SK-N-SH (cell line): ENCODE data around the gene DCP1B. TPM values are rescaled to one million over a fixed set of nuclear protein-coding genes. Genes with fewer than 3 reads are reported as not detected.

Experiments
- CTCF ChIA-PET: fragments of 300-600, 350-600 bp; formaldehyde crosslinking; extraction: SDS; loops from one replicate; lab custom pipeline; 2021; lab: Yijun Ruan, JAX
- POLR2A ChIA-PET: fragments of 350-600 bp; sonication (Branson Sonifier 250); formaldehyde crosslinking; extraction: SDS; loops from one replicate; lab custom pipeline; 2020; ENCODE audit warnings: antibody characterized with exemption, inconsistent platforms; lab: Yijun Ruan, JAX
- DNase-seq: peaks from one replicate; pipeline ENCODE4 v3.0.0; 2012
- H2AFZ ChIP-seq: fragments of 200-600 bp; sonication (generic); 2 replicates; pipeline ENCODE4 v1.8.1; 2016; ENCODE audit warnings: antibody characterized with exemption, mild to moderate bottlenecking, low read depth
- H3F3A ChIP-seq: fragments of 200-600 bp; sonication (generic); replicated peaks from 2 replicates; pipeline ENCODE3; 2016; ENCODE audit warnings: antibody characterized with exemption, mild to moderate bottlenecking; ENCODE audit not compliant: insufficient read depth
- H3K27ac ChIP-seq, 2 experiments: fragments of 200-500 bp in 1 of 2; fragments of 200-600 bp in 1 of 2; sonication (Bioruptor generic) in 1 of 2; sonication (generic), shearing (Covaris generic) in 1 of 2; 2 replicates each; pipeline versions ENCODE4 v1.5.1 to v1.6.1; 2014 to 2016; ENCODE audit warnings: low read depth in 2 of 2, inconsistent platforms in 1 of 2, low read length in 1 of 2, mild to moderate bottlenecking in 1 of 2, mixed read lengths in 1 of 2
- H3K27me3 ChIP-seq: fragments of 200-600 bp; sonication (generic), shearing (Covaris generic); 2 replicates; pipeline ENCODE4 v1.6.1; 2016; ENCODE audit warnings: mixed run types; ENCODE audit not compliant: insufficient read depth
- H3K36me3 ChIP-seq, 2 experiments: fragments of 200-500 bp in 1 of 2; fragments of 200-600 bp in 1 of 2; sonication (Bioruptor generic) in 1 of 2; sonication (generic) in 1 of 2; replicated peaks in 1 of 2; 2 replicates each; pipeline versions ENCODE3 to v1.5.1; 2014 to 2016; ENCODE audit warnings: low read length in 1 of 2, mild to moderate bottlenecking in 1 of 2; ENCODE audit not compliant: insufficient read depth in 2 of 2, control insufficient read depth in 1 of 2
- H3K4me1 ChIP-seq, 2 experiments: fragments of 200-500 bp in 1 of 2; fragments of 200-600 bp in 1 of 2; sonication (Bioruptor generic) in 1 of 2; sonication (generic), shearing (Covaris generic) in 1 of 2; 2 replicates each; pipeline versions ENCODE4 v1.5.1 to v1.6.1; 2014 to 2016; ENCODE audit warnings: low read depth in 1 of 2, low read length in 1 of 2, mixed run types in 1 of 2; ENCODE audit not compliant: insufficient read depth in 2 of 2, control insufficient read depth in 1 of 2
- H3K4me2 ChIP-seq: fragments of 200-600 bp; sonication (generic), shearing (Covaris generic); 2 replicates; pipeline ENCODE4 v1.6.1; 2017; ENCODE audit warnings: mixed run types
- H3K4me3 ChIP-seq, 2 experiments: fragments of 200-500 bp in 1 of 2; fragments of 200-600 bp in 1 of 2; sonication (Bioruptor generic) in 1 of 2; sonication (generic), shearing (Covaris generic) in 1 of 2; 2 replicates each; pipeline versions ENCODE4 v1.5.1 to v1.8.1; 2014 to 2016; ENCODE audit warnings: low read depth in 2 of 2, inconsistent platforms in 1 of 2, low read length in 1 of 2, mild to moderate bottlenecking in 1 of 2, mixed read lengths in 1 of 2, moderate library complexity in 1 of 2
- H3K79me2 ChIP-seq: fragments of 200-600 bp; sonication (generic); 2 replicates; pipeline ENCODE4 v1.8.1; 2017; ENCODE audit warnings: mild to moderate bottlenecking; ENCODE audit not compliant: insufficient read depth
- H3K9ac ChIP-seq: fragments of 200-600 bp; sonication (generic); 2 replicates; pipeline ENCODE4 v1.6.1; 2017; ENCODE audit warnings: mixed run types
- H3K9me2 ChIP-seq: fragments of 200-600 bp; sonication (generic); 2 replicates; pipeline ENCODE4 v1.6.1; 2017; ENCODE audit warnings: mixed run types
- H3K9me3 ChIP-seq: fragments of 200-600 bp; sonication (generic); 2 replicates; pipeline ENCODE4 v1.6.1; 2017; ENCODE audit warnings: mixed run types, mild to moderate bottlenecking, moderate library complexity
- H4K20me1 ChIP-seq: fragments of 200-600 bp; sonication (generic); 2 replicates; pipeline ENCODE4 v1.6.1; 2017; ENCODE audit warnings: mild to moderate bottlenecking, mixed run types; ENCODE audit not compliant: insufficient read depth
- EP300 ChIP-seq, 2 experiments: IDR thresholded peaks; 2 replicates each; pipeline versions ENCODE4 v1.4.0 to v1.6.1; 2012; ENCODE audit warnings: borderline replicate concordance in 1 of 2, low read depth in 1 of 2, low read length in 1 of 2
- EZH2phosphoT487 ChIP-seq: fragments of 200-600 bp; sonication (generic); IDR thresholded peaks from 2 replicates; pipeline ENCODE4 v1.6.1; 2017; ENCODE audit warnings: low read depth, mixed run types, mild to moderate bottlenecking, antibody characterized with exemption, moderate library complexity, borderline replicate concordance
- FOSL2 ChIP-seq: IDR thresholded peaks from 2 replicates; pipeline ENCODE4 v1.4.0; 2012; ENCODE audit warnings: low read depth, mild to moderate bottlenecking, moderate library complexity, borderline replicate concordance
- FOXM1 ChIP-seq: IDR thresholded peaks from 2 replicates; pipeline ENCODE4 v1.4.0; 2012; ENCODE audit warnings: low read depth, mild to moderate bottlenecking
- MEF2A ChIP-seq: IDR thresholded peaks from 2 replicates; pipeline ENCODE4 v1.4.0; 2012; ENCODE audit warnings: low read depth, borderline replicate concordance
- MXI1 ChIP-seq: IDR thresholded peaks from 2 replicates; pipeline ENCODE4 v1.6.1; 2012; ENCODE audit warnings: mild to moderate bottlenecking, low read depth, low read length, improper control_type of control experiment
- NRF1 ChIP-seq: IDR thresholded peaks from 2 replicates; pipeline ENCODE4 v1.6.1; 2012; ENCODE audit warnings: low read depth, mild to moderate bottlenecking, low read length
- POLR2AphosphoS5 ChIP-seq: IDR thresholded peaks from 2 replicates; pipeline ENCODE4 v1.6.1; 2012; ENCODE audit warnings: low read depth, low read length
- RCOR1 ChIP-seq: fragments of 150-350 bp; IDR thresholded peaks from 2 replicates; pipeline ENCODE4 v1.6.1; 2017; ENCODE audit warnings: antibody characterized with exemption, low read length
- RXRA ChIP-seq: IDR thresholded peaks from 2 replicates; pipeline ENCODE4 v1.4.0; 2012; ENCODE audit warnings: low read depth, mild to moderate bottlenecking, borderline replicate concordance
- SIN3A ChIP-seq: IDR thresholded peaks from 2 replicates; pipeline ENCODE4 v1.6.1; 2012; ENCODE audit warnings: low read depth, mild to moderate bottlenecking, low read length, moderate library complexity, borderline replicate concordance
- SMC3 ChIP-seq: IDR thresholded peaks from 2 replicates; pipeline ENCODE4 v1.6.1; 2012; ENCODE audit warnings: low read depth, low read length, improper control_type of control experiment
- TAF1 ChIP-seq: IDR thresholded peaks from 2 replicates; pipeline ENCODE4 v1.6.1; 2012; ENCODE audit warnings: low read depth, mild to moderate bottlenecking, low read length, moderate library complexity, borderline replicate concordance
- TCF12 ChIP-seq: IDR thresholded peaks from 2 replicates; pipeline ENCODE4 v1.4.0; 2012
- TEAD4 ChIP-seq: IDR thresholded peaks from 2 replicates; pipeline ENCODE4 v1.4.0; 2012; ENCODE audit warnings: mild to moderate bottlenecking, borderline replicate concordance; ENCODE audit not compliant: insufficient read depth
- WGBS: methylation state at CpG from one replicate; pipeline ENCODE4 v1.1.6; 2017; ENCODE audit warnings: low lambda C conversion rate; 5-methylcytosine and 5-hydroxymethylcytosine counted together
- polyA plus RNA-seq, 3 experiments: library from polyadenylated mRNA; depleted of rRNA; stranded (reverse); fragments of >200 nt; gene quantifications; 2 replicates each; pipeline ENCODE4 v1.2.3, GENCODE V29; 2012
- TF ChIP-seq, protein P1 (sequence below): fragments of 150-350 bp; IDR thresholded peaks from 2 replicates; pipeline ENCODE4 v1.6.1; 2016; ENCODE audit warnings: mild to moderate bottlenecking, low read depth, low read length
- TF ChIP-seq, protein P2 (sequence below): IDR thresholded peaks from 2 replicates; pipeline ENCODE4 v1.4.0; 2012; ENCODE audit warnings: low read depth, borderline replicate concordance
- TF ChIP-seq, protein P3 (sequence below): fragments of 150-350 bp; IDR thresholded peaks from 2 replicates; pipeline ENCODE4 v1.6.1; 2017; ENCODE audit warnings: antibody characterized with exemption, low read length, low read depth, borderline replicate concordance
- TF ChIP-seq, protein P4 (sequence below): IDR thresholded peaks from 2 replicates; pipeline ENCODE4 v1.6.1; 2012; ENCODE audit warnings: mild to moderate bottlenecking, low read depth, low read length, moderate library complexity
- TF ChIP-seq, protein P5 (sequence below): fragments of 200-600 bp; sonication (generic); IDR thresholded peaks from 2 replicates; pipeline ENCODE4 v1.6.1; 2017; ENCODE audit warnings: antibody characterized with exemption, mild to moderate bottlenecking, moderate library complexity
- TF ChIP-seq, protein P6 (sequence below): IDR thresholded peaks from 2 replicates; pipeline ENCODE4 v1.4.0; 2012; ENCODE audit warnings: low read depth

Gene DCP1B
- polyA plus RNA-seq, 1 of the 3 experiments (the other 2 are of a cell fraction): 18.8 TPM

DNA sequence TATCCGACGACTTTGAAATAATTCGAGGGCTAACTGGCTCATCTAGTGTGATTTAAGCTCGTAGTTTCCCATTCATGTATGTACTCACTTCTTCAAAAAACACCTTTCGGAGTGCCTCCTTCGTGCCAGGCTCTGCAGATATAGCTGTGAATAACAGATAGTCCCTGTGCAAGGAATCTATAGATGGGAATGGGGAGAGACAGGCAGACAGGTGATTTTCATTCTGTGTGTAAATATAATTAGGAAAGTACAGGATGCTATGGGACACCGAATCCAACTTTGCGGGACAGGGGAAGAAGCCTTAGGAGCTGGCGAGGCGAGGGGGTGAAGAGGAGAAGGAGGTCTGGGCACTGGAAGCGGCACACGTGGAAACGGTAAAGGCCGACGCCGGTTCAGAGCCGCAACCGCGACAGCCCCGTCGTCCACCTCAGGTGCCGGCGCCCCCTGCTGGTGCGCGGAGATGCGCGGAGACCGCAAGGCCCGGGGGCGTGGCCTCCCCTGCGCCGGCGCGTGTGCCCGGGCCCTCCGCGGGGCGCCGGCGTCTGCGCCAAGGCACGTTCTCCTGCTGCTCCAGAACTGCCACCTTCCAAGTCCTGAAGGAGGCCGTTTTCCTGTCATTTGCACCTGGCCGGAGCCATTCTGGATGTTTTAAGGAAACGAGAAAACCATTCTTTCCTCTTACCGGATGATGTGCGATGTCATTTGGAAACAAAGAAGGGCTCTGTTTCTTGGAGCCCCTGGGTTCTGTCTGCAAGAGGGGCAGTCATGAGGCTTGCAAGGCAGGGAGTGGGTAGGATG, 30.6 kb upstream of the DCP1B start:
- CTCF ChIA-PET: interaction anchor here (0.6 to 7.7 kb wide), 39 partner anchors 8 to 549 kb away, joined by 3 to 48 read pairs (median 4); no protein-coding TSS in a partner anchor
- peak; percentile 97 for DNase-seq
- WGBS: 21% methylated on average over 31 of the region's 47 CpGs
- TF ChIP-seq NRF1: peak; percentile 83
- TF ChIP-seq EZH2phosphoT487: no peak
- peak; percentile 44; the same call in 1 of the 2 replicates for TF ChIP-seq POLR2AphosphoS5
- TF ChIP-seq TCF12: no peak
- TF ChIP-seq RXRA: no peak
- TF ChIP-seq MEF2A: no peak
- TF ChIP-seq, protein P1, sequence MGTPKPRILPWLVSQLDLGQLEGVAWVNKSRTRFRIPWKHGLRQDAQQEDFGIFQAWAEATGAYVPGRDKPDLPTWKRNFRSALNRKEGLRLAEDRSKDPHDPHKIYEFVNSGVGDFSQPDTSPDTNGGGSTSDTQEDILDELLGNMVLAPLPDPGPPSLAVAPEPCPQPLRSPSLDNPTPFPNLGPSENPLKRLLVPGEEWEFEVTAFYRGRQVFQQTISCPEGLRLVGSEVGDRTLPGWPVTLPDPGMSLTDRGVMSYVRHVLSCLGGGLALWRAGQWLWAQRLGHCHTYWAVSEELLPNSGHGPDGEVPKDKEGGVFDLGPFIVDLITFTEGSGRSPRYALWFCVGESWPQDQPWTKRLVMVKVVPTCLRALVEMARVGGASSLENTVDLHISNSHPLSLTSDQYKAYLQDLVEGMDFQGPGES: no peak
- no peak for TF ChIP-seq TAF1
- TF ChIP-seq FOSL2: no peak
- TF ChIP-seq, protein P2, sequence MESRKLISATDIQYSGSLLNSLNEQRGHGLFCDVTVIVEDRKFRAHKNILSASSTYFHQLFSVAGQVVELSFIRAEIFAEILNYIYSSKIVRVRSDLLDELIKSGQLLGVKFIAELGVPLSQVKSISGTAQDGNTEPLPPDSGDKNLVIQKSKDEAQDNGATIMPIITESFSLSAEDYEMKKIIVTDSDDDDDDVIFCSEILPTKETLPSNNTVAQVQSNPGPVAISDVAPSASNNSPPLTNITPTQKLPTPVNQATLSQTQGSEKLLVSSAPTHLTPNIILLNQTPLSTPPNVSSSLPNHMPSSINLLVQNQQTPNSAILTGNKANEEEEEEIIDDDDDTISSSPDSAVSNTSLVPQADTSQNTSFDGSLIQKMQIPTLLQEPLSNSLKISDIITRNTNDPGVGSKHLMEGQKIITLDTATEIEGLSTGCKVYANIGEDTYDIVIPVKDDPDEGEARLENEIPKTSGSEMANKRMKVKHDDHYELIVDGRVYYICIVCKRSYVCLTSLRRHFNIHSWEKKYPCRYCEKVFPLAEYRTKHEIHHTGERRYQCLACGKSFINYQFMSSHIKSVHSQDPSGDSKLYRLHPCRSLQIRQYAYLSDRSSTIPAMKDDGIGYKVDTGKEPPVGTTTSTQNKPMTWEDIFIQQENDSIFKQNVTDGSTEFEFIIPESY: no peak
- TF ChIP-seq, protein P3, sequence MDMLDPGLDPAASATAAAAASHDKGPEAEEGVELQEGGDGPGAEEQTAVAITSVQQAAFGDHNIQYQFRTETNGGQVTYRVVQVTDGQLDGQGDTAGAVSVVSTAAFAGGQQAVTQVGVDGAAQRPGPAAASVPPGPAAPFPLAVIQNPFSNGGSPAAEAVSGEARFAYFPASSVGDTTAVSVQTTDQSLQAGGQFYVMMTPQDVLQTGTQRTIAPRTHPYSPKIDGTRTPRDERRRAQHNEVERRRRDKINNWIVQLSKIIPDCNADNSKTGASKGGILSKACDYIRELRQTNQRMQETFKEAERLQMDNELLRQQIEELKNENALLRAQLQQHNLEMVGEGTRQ: no peak
- TF ChIP-seq SIN3A: no peak
- TF ChIP-seq, protein P4, sequence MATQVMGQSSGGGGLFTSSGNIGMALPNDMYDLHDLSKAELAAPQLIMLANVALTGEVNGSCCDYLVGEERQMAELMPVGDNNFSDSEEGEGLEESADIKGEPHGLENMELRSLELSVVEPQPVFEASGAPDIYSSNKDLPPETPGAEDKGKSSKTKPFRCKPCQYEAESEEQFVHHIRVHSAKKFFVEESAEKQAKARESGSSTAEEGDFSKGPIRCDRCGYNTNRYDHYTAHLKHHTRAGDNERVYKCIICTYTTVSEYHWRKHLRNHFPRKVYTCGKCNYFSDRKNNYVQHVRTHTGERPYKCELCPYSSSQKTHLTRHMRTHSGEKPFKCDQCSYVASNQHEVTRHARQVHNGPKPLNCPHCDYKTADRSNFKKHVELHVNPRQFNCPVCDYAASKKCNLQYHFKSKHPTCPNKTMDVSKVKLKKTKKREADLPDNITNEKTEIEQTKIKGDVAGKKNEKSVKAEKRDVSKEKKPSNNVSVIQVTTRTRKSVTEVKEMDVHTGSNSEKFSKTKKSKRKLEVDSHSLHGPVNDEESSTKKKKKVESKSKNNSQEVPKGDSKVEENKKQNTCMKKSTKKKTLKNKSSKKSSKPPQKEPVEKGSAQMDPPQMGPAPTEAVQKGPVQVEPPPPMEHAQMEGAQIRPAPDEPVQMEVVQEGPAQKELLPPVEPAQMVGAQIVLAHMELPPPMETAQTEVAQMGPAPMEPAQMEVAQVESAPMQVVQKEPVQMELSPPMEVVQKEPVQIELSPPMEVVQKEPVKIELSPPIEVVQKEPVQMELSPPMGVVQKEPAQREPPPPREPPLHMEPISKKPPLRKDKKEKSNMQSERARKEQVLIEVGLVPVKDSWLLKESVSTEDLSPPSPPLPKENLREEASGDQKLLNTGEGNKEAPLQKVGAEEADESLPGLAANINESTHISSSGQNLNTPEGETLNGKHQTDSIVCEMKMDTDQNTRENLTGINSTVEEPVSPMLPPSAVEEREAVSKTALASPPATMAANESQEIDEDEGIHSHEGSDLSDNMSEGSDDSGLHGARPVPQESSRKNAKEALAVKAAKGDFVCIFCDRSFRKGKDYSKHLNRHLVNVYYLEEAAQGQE: no peak
- TF ChIP-seq RCOR1: peak; percentile 40; the same call in 1 of the 2 replicates
- TF ChIP-seq, protein P5, sequence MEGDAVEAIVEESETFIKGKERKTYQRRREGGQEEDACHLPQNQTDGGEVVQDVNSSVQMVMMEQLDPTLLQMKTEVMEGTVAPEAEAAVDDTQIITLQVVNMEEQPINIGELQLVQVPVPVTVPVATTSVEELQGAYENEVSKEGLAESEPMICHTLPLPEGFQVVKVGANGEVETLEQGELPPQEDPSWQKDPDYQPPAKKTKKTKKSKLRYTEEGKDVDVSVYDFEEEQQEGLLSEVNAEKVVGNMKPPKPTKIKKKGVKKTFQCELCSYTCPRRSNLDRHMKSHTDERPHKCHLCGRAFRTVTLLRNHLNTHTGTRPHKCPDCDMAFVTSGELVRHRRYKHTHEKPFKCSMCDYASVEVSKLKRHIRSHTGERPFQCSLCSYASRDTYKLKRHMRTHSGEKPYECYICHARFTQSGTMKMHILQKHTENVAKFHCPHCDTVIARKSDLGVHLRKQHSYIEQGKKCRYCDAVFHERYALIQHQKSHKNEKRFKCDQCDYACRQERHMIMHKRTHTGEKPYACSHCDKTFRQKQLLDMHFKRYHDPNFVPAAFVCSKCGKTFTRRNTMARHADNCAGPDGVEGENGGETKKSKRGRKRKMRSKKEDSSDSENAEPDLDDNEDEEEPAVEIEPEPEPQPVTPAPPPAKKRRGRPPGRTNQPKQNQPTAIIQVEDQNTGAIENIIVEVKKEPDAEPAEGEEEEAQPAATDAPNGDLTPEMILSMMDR: peak; percentile 83
- TF ChIP-seq MXI1: peak; percentile 82
- peak; percentile 87 for TF ChIP-seq SMC3
- no peak for TF ChIP-seq FOXM1
- 0 out of 4 replicates have a peak, but pooled peaks of 1 of the 2 experiments have one; percentile 5 for TF ChIP-seq EP300 (IDR thresholded peaks at IDR 0.05; ENCODE audit: borderline replicate concordance in 1 of 2, low read depth in 1 of 2, low read length in 1 of 2)
- no peak for TF ChIP-seq TEAD4
- TF ChIP-seq, protein P6, sequence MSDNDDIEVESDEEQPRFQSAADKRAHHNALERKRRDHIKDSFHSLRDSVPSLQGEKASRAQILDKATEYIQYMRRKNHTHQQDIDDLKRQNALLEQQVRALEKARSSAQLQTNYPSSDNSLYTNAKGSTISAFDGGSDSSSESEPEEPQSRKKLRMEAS: peak; percentile 80; the same call in 1 of the 2 replicates

More for the DNA sequence above, 30.6 kb upstream of the DCP1B start:
- Histone ChIP-seq H3K36me3 (no peaks in the 10 kb centered on the region), H4K20me1 (no peaks in the 10 kb centered on the region), H3K27ac (no peak overlapping the region; a peak in 1 of 4 replicates), H3K9me2 (no peaks in the 10 kb centered on the region), H3K9me3 (no peaks in the 10 kb centered on the region), H2AFZ (peak overlapping the region; percentile 92; the same call in 1 of the 2 replicates), H3K79me2 (no peaks in the 10 kb centered on the region), H3K4me3 (peak overlapping the region; percentile 35 to 56), H3K9ac (no peak overlapping the region), H3K4me1 (peaks cover 0 to 12% of the 10 kb centered on the region in 2 experiments; a peak in 1 of 4 replicates), H3F3A (no peaks in the 10 kb centered on the region), H3K27me3 (peaks cover 22% of the 10 kb centered on the region; the same call in 1 of the 2 replicates), H3K4me2 (peak overlapping the region; percentile 76)
- POLR2A ChIA-PET: no interaction called here
